MV-4-11 (cell line): ENCODE results near the gene ITIH5.
"Not testable (repeated sequence)": the region's sequence is repeated elsewhere in the genome, so short reads cannot be mapped to it uniquely, and the experiment has no call there.

Experiments used
- DNase-seq: peaks from one replicate; lab custom pipeline; 2025; lab: John Stamatoyannopoulos, UW

ITIH5 gene

DNA sequence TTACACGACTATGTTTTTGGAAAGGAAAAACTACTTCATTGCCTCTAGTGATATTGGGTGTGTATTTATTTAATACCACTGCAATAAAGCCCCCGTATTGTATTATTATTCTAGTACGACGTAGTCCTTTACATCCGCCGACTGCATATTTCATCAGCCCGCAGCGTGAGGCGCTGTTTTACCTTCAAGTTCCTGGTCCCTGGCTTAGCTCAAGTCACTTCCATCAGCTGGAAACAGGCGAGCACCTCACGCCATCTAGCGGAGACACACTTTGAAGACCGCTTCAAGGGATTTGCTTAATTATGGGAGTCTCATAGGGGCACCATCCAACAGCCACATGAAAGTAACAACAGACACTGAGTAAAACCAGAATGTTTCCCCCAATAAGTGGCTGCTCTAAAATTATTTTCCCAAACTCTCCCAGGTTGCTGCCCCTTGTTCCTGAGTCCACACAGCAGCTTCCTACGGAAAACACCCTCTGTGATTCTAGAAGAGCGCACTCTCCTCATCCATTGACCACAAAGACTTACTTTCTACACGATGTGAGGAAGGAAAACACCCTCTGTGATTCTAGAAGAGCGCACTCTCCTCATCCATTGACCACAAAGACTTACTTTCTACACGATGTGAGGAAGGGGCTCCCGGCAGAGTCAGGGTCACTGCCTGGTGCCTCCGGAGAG is 20.6 kb upstream of the ITIH5 start:
- peak; percentile 89 for DNase-seq

DNA sequence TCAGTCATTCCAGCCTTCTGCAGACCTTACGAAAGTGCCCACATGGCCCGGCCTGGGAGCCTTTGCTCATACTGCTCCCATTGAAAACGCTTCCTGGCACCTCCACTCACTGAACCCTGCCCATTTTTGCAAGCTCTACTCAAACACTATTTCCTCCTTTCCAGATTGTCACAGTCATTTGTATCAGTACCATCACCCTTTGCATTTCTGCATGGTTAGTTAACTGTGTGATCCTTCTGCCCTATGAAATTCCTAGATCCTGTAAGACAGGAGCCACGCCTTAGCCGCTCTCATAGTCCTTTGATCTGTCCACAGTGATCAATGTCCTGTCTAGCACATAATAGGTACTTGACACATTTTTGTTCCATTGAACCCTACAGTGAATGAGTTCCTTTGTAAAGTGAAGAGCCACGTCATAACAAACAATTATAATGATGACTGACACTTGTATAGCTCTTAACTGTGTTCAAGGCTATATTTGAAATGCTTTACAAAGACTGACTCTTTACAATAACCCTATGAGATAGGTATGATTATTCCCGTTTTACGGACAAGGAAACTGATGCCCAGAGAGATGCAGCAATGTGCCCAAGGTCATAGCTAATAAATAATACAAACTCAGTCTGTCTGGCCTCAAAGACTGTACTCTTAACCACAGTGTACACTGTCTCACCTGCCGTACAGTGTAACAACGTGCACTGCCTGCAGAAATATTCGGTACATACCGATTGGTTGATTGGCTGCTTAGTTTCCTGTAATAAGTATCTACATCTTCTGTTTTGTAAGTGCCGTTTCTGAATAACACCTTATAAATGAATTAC is 19.8 kb upstream of the ITIH5 start:
- no peak for DNase-seq

- not testable (repeated sequence) for DNase-seq
These were observed 13.3 kb upstream of the ITIH5 start for GRCh38 chr10:7680078-7680477.

DNA sequence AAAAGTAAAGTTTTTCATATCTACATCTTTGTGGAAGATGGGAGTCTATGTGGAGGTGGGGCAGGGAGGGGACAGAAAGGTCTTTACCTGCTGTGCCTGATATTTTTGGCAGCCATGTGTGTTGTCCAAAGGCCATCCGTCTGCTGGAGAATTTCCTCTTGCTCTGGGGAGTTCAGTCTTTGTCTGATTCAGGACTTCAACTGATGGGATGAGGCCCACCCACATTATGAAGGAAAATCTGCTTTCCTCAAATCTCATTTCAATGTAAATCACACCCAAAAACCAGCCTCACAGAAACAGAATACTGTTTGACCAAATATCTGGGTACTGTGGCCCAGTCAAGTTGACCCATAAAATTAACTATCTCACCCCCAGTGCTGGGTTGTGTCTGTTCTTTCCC is 12.5 kb upstream of the ITIH5 start:
- no peak for DNase-seq

DNA sequence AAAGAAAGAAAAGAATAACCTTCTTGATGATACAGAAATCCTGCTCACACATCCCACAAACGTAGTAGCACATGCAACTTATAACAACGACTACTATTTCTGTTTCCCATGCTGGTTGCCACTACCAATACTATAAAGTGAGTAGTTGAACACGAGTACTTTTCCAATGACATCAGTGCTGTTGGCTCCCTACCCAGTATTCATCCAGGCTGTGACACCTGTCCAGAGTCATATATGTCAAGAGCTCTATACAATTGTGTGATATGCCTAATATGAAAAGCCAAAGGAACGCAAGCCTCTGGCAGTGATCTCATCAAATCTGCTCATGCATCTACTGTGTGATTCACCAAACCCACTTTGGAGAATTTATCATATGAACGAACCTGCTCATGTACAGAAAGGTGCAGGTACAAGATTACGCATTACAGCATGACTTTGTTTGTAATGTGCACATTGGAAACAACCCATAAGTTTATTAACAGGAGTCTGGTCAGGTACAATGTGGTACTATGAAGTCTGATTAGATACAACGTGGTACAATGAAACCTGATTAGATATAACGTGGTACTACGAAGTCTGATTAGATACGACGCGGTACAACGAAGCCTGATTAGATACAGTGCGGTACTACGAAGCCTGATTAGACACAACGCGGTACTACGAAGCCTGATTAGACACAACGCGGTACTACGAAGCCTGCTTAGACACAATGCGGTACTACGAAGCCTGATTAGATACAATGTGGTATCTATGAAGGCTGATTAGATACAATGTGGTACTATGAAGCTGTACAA is 5.8 kb upstream of the ITIH5 start:
- no peak for DNase-seq

GRCh38 chr10:7670157-7670556 is 3.4 kb upstream of the ITIH5 start:
- no peak for DNase-seq

- DNase-seq: no peak
These were observed 736 bp upstream of the ITIH5 start for GRCh38 chr10:7667262-7668141.

DNA sequence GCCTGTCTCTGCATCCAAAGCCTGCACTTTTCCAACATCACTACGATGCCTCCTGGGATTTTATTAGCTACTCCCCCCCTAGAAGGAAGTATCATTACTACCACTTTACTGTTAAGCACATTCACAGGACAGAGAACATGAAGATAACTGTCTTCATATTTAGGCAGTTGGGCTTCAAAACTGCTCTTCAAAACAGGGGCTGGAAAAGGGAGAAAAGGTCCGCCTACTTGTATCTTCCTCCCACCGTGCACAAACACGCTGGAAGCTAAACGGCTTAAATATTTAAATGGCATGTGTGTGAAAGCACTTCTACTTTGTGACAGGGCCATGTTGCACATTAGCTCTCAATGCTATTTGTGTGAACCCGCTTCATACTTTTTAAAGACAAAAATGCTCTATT is 999 bp downstream of the ITIH5 start:
- no peak for DNase-seq

GRCh38 chr10:7664707-7665106 is 2.1 kb downstream of the ITIH5 start:
- DNase-seq: no peak

DNA sequence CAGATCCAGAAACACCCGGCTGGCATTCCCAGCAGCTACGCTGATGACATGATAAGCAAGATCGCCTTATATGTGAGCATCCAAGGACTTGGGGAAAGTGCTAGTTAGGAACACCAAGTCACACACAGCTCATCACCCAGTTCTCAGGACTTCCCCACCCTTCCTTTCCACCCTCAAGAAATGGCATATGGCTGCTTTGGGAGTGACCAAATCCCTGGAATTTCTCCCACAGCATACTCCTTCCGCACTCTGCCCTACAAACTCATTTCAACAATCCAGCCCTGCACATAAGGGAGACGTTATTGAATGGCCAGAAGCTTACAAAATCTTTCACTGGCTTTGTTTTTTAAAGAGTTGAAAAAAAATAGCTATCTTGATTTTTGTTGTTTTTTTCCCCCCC is 4.2 kb downstream of the ITIH5 start:
- no peak for DNase-seq

DNA sequence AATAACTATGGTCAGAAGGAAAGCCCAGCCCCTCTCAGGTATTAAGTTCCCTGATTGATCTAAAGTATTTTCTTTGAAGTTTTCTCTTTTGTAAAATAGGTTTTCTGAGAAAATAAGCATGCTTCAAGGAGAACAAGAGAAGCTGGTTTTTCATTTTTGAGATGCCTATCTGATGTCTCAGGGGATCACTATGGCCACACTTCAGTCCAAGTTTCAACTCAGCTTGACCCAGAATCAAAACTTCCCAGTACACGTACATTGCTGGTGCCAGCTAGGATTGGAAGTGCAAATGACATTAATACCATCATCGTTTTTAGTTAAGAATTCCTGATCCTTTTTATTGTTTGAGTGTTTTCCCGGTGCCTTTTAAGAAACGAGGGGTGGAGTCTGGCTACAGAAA is 7.2 kb downstream of the ITIH5 start:
- DNase-seq: no peak

- DNase-seq: no peak
These were observed 9.2 kb downstream of the ITIH5 start for GRCh38 chr10:7657552-7657951.

DNA sequence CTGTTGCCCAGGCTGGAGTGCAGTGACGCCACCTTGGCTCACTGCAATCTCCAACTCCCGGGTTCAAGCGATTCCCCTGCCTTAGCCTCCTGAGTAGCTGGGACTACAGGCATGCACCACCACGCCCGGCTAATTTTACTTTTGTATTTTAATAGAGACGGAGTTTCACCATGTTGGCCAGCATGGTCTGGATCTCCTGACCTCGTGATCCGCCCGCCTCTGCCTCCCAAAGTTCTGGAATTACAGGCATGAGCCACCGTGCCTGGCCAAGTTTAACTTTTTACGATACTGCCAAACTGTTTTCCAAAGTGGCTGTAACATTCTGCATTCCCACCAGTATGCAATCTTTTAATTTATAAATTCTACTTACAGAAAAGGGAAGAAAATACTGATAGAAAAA is 9.7 kb downstream of the ITIH5 start:
- DNase-seq: not testable (repeated sequence)

DNA sequence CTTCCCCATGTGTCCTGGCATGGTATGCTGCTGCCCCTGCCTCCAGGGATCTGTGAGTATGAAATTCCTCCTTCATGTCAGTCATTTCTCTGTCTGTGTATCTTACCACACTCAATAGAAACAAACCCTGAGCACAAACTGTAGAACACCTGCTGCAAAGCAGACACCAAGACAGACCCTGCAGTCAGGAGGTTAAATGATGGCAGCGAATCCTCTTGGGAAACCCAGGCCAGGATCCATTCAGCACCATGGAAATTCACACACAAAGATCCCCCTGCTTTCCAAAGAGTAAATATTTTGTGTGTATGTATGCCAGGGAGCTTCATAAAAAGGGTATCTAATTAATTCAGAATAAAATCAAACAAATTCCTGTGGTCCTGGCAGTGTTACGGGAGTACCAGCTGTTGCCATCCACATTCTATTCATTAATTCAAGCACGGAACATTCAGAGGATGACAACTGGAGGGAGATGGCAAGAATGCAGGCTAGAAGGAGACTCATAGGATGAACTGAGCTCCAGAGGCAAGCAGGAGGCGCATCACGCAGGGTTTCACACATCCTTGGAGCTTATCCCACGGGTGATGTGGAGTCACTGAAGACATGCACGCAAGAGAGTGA is 14.8 kb downstream of the ITIH5 start:
- DNase-seq: no peak

GRCh38 chr10:7649673-7650300 is 17.0 kb downstream of the ITIH5 start:
- peak; percentile 89 for DNase-seq

DNA sequence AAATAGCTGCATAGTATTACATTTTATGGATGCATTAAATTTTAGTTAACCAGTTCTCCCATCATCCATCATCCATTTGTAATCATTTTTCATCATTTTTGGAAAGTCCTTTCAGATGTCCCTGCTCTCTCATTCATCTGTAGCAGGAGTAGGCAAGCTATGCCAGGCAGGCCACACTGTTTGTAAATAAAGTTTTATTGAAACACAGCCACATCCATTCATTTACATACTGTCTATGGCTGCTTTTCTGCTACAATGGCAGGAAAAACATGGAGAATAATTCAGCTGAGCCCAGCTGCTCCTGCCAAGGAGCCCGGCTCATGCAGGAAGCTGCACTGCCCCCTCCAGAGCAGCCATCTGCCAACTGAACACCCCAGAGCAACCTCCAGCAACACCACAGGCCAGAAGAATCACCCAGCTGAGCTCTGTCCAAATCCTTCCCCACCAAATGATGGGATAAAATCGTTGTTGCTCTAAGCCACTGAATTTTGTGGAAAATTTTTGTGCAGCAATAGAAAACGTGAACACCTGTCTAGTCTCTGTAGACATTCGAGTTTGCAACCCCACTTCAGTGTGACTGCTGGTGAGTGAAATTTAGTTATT is 19.6 kb downstream of the ITIH5 start:
- DNase-seq: no peak

DNA sequence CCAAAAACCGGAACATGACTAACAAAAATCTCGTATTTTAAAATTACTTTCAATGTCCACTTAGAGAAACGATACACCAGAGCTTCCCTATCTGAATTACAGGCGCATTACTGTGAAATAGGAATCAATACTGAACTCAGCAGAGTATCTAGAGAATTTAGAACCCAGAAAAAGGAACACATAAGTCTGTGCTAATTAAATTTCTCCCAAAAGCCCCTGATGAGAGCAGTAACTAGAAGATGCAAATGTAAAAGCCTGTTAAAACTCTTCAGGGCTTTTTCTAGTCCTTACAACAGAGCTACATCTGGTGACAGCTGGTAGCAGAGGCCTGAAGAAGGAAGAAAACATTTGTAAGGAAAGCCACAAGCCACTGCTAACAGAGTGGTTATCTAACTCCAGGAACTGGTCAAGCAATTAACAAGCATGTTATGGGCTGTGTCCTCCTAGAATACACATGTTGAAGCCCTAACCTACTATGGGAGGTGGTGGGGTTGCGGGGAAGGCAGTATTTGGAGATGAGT is 24.2 kb downstream of the ITIH5 start:
- peak; percentile 45 for DNase-seq

GRCh38 chr10:7635408-7636125 is 31.2 kb downstream of the ITIH5 start:
- DNase-seq: no peak

DNA sequence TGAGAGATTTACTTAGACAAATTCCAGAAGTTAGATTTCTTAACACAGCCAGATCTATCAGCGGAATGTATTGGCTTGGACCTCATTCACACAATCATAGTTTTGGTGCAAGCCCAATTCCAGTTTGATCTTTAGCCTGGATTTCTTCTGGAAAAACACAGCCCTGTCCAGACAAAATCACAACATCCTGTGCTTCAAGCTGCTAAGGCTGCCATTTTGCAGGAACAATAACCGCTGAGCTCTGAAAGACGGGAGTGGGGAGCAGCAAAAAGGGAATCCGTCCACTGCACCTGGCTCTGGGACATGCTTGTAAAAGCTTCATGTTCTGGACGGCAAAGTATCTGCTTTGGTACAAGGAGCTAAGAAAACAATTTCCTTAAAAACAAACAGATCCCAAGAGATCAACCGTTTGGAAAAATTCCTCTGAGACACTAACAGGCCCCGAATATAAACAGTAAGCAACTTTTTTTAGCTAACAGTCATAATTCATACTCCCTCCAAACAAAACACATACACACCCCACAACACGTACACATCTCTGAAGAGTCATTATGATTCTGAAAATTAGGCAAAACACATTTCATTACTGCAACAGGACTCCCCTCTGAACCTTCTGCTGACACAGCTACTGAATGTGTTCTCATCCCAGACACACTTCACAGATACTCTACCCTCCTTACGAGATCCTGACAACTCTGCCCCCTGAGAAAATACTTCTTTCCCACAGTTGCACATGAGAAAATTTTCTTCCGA is 32.4 kb downstream of the ITIH5 start:
- DNase-seq: no peak
